ENCODE measurements around the gene COG1. TPM values are rescaled to one million over a fixed set of nuclear protein-coding genes. Genes with fewer than 3 reads are reported as not detected.
"Not testable (repeated sequence)": the region's sequence is repeated elsewhere in the genome, so short reads cannot be mapped to it uniquely, and the experiment has no call there.

The COG1 gene
- 10 to 100 TPM; 27.4 to 28.0 TPM for total RNA-seq

- Mint-ChIP-seq H3K36me3 (peaks cover 10% of the 10 kb centered on the region), H3K27ac (peak within 1 kb of the TSS; percentile 90 to 92), H3K27me3 (no peaks in the 10 kb centered on the region)
Observed at GRCh38 chr17:73192894-73193701, at the start of gene COG1. COG1 (plus strand) TSS chr17:73193055; CDS start chr17:73193070, 15 bp downstream.

DNA sequence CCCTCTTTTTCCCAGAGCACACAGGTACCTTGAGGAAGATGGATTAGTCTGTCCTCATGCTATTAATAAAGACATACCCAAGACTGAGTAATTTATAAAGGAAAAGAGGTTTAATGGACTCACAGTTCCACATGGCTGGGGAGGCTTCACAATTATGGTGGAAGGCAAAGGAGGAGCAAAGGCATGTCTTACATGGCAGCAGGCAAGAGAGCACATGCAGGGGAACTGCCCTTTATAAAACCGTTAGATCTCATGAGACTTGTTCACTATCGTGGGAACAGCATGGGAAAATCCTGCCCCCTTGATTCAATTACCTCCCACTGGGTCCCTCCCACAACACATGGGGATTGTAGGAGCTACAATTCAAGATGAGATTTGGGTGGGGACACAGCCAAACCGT lies 48.6 kb upstream of the COG1 start:
- not testable (repeated sequence) for H3K9me3 Mint-ChIP-seq; H3K27ac Mint-ChIP-seq; H3K36me3 Mint-ChIP-seq; DNase-seq (ENCODE audit: low spot score); H3K4me3 Mint-ChIP-seq; ATAC-seq
- peaks cover 11 to 18% of the 10 kb centered on the region in 2 donors for H3K4me1 Mint-ChIP-seq (ENCODE audit: low read depth in 2 of 2)
- H3K27me3 Mint-ChIP-seq, result peaks cover 0 to 12% of the 10 kb centered on the region in 2 donors

More at GRCh38 chr17:73192894-73193701, at the start of gene COG1:
- Mint-ChIP-seq H3K4me3 (peak within 1 kb of the TSS; percentile 95), H3K4me1 (ENCODE audit: low read depth in 2 of 2) (peaks cover 17 to 18% of the 10 kb centered on the region in 2 donors), H3K9me3 (no peaks in the 10 kb centered on the region)
- DNase-seq (ENCODE audit: low spot score), result peak; percentile 85
- peak; percentile 89 to 93 for ATAC-seq

DNA sequence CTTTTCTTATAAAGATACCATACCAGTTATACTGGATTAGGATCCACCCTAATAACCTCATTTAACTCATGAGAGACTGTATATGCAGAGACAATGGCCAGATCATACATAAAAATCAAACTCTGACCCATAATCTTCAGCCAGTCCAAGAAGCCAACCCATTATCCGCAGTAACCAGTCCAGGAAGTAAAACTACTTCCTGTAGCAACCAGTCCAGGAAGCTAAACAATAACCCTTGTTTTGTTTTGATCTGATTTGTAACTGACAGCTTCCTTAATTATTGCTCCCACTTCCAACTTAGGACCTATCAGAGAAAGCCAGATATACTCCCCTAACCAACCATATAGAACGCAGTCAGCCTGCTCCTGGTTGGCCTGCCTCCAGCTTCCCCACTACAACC lies 47.2 kb upstream of the COG1 start:
- peaks cover 5% of the 10 kb centered on the region for H3K36me3 Mint-ChIP-seq
- no peak overlapping the region for H3K4me3 Mint-ChIP-seq
- no peak overlapping the region for H3K27ac Mint-ChIP-seq
- no peak for DNase-seq (ENCODE audit: low spot score)
- H3K4me1 Mint-ChIP-seq (ENCODE audit: low read depth in 2 of 2), result peaks cover 11 to 18% of the 10 kb centered on the region in 2 donors
- peaks cover 0 to 9% of the 10 kb centered on the region in 2 donors for H3K27me3 Mint-ChIP-seq
- ATAC-seq, result no peak
- H3K9me3 Mint-ChIP-seq, result peaks cover 7% of the 10 kb centered on the region

- not testable (repeated sequence) for H3K9me3 Mint-ChIP-seq; ATAC-seq; H3K27me3 Mint-ChIP-seq; DNase-seq (ENCODE audit: low spot score); H3K36me3 Mint-ChIP-seq
- H3K27ac Mint-ChIP-seq, result peak overlapping the region in 1 of 2 donors; percentile 59
- H3K4me3 Mint-ChIP-seq, result peak overlapping the region; percentile 34
- H3K4me1 Mint-ChIP-seq (ENCODE audit: low read depth in 2 of 2), result peaks cover 8 to 18% of the 10 kb centered on the region in 2 donors
Observed at GRCh38 chr17:73147791-73148190, 45.1 kb upstream of the COG1 start.

DNA sequence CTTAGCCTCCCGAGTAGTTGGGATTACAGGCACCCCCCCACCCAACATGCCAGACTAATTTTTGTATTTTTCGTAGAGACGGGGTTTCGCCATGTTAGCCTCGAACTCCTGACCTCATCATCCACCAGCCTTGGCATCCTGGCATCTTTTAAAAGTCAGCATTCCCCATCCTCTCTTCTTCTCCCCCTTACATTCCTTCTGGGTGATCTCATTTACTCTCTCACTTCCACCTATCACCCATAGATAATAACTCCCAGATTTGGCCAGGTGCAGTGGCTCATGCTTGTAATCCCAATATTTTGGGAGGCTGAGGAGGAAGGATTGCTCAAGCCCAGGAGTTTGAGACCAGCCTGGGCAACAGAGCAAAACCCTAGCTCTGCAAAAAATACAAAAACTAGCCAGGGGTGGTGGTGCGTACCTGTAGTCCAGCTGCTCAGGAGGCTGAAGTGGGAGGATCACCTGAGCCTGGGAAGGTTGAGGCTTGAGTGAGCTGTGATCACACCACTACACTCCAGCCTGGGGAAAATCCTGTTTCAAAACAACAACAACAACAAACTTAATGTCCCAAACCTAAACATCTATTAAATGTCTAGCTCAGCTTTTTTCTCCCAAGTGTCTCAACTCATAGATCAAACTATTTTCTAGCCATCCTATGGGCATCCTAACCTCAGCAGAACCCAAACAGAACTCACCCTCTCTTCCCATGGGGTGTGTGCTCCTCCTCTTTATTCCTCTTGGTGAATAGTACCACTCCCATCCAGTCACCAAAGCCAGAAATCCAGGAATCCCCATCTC lies 44.1 kb upstream of the COG1 start:
- Mint-ChIP-seq H3K9me3 (peaks cover 7% of the 10 kb centered on the region), H3K27ac (peak overlapping the region; percentile 42 to 59), H3K4me3 (no peak overlapping the region), H3K27me3 (peaks cover 0 to 10% of the 10 kb centered on the region in 2 donors), H3K4me1 (ENCODE audit: low read depth in 2 of 2) (peaks cover 0 to 11% of the 10 kb centered on the region in 2 donors), H3K36me3 (peaks cover 5% of the 10 kb centered on the region)
- DNase-seq (ENCODE audit: low spot score) (no peak), ATAC-seq (no peak)

GRCh38 chr17:73150622-73151300 lies 42.1 kb upstream of the COG1 start:
- H3K4me1 Mint-ChIP-seq (ENCODE audit: low read depth in 2 of 2), result peaks cover 0 to 11% of the 10 kb centered on the region in 2 donors
- not testable (repeated sequence) for DNase-seq (ENCODE audit: low spot score); H3K4me3 Mint-ChIP-seq; ATAC-seq; H3K9me3 Mint-ChIP-seq; H3K27ac Mint-ChIP-seq; H3K36me3 Mint-ChIP-seq
- peaks cover 0 to 16% of the 10 kb centered on the region in 2 donors for H3K27me3 Mint-ChIP-seq

DNA sequence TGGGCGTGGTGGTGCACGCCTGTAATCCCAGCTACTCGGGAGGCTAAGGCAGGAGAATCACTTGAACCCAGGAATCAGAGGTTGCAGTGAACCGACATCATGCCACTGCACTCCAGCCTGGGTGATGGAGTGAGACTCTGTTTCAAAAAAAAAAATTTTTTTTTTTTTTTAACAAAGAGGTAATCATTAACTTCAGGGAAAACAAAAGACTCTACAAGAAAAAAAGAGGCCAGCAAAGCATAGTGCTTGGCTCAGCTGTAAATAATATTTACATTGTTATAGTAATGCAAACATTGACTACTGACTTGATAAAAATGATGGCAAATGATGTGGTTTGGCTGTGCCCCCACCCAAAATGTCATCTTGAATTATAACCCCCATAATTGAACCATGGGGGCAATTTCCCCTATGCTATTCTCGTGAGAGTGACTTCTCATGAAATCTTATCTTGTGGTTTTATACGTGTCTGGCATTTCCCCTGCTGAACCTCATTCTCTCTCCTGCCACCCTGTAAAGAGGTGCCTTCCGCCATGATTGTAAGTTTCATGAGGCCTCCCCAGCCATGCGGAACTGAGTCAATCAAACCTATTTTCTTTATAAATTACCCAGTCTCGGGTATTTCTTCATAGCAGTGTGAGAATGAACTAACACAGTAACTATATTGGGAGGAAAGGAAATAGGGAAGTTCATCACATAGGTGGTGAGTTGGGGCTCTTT lies 40.8 kb upstream of the COG1 start:
- H3K9me3 Mint-ChIP-seq, result no peaks in the 10 kb centered on the region
- H3K4me1 Mint-ChIP-seq (ENCODE audit: low read depth in 2 of 2), result peaks cover 0 to 11% of the 10 kb centered on the region in 2 donors
- ATAC-seq, result no peak
- H3K36me3 Mint-ChIP-seq, result no peaks in the 10 kb centered on the region
- no peak overlapping the region for H3K4me3 Mint-ChIP-seq
- peaks cover 0 to 18% of the 10 kb centered on the region in 2 donors for H3K27me3 Mint-ChIP-seq
- no peak for DNase-seq (ENCODE audit: low spot score)
- no peak overlapping the region for H3K27ac Mint-ChIP-seq

DNA sequence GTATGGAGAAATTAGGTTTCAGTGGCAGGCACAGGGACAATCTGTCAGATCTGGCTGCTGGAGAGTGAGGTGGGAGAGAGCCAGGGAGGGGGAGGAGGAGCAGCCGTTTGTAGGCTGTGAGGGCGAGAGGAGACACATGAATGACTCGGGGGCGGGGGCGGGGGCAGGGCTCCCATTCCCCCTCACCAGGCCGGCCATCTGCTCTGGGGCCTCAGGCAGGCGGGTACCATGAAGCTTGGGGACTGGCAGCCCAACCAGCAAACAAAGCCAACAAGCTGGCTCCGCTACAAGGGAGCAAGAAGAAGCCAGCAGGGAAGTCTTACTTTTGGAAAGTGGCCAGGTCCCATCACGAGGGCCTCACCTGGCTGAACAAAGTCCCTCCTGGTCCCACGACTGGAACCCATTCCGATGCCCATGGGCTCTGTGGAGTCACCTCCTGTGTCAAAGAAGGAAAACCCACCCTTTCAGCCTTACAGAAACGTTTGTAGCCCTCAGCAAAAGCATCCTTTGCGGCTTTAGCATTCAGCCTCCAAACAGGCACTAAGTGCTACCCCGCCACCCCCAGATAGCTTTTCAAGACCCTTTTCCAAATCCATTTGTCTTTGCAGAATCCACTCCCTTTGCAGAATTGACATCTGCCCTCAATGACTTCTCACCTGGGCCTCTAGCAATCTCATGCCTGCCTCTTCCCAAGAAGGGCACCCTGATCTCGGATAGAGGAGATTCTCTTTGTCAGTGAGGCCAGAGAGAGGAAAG lies 37.3 kb upstream of the COG1 start:
- H3K27ac Mint-ChIP-seq, result no peak overlapping the region
- H3K9me3 Mint-ChIP-seq, result no peaks in the 10 kb centered on the region
- ATAC-seq (no peak), DNase-seq (ENCODE audit: low spot score) (no peak)
- H3K4me3 Mint-ChIP-seq, result no peak overlapping the region
- H3K4me1 Mint-ChIP-seq (ENCODE audit: low read depth in 2 of 2), result peaks cover 0 to 4% of the 10 kb centered on the region in 2 donors
- H3K36me3 Mint-ChIP-seq, result no peaks in the 10 kb centered on the region
- H3K27me3 Mint-ChIP-seq, result peaks cover 6 to 19% of the 10 kb centered on the region in 2 donors

DNA sequence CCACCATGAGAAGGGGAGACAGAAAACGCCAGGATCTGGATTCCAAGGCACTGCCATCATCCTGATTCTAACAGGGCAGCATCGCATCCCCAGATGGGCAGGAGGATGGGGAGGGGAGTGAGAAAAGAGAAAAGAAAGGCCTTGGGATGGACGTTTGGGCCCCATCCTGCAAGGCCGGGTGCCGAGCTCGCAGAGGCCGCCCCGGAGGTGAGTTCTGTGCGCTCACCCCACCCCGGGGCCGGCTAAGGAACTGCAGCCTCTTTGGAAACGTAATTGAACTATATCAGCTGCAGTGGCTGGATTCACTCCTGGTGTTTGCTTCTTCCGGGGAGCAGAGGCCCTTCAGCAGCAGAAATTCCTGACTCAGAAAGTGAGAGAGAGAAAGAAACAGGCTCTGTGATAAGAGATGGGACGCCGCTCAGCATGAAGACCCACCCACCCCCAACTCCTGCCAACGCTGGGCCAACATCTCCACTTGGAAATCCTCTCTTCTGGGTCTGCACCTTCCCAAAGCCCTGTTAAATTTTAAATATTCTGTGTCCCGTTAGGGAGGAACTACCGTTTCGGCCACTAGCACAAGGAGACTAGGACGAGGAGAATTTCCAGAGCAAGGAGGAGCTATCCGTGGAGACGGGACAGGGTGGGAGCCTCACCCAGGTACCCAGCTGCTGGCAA lies 36.6 kb upstream of the COG1 start:
- Mint-ChIP-seq H3K27me3 (peaks cover 6 to 23% of the 10 kb centered on the region in 2 donors), H3K9me3 (no peaks in the 10 kb centered on the region), H3K36me3 (no peaks in the 10 kb centered on the region), H3K27ac (no peak overlapping the region), H3K4me1 (ENCODE audit: low read depth in 2 of 2) (peaks cover 0 to 4% of the 10 kb centered on the region in 2 donors), H3K4me3 (no peak overlapping the region)
- DNase-seq (ENCODE audit: low spot score) (peak; percentile 70), ATAC-seq (peak; percentile 70 to 79)

DNA sequence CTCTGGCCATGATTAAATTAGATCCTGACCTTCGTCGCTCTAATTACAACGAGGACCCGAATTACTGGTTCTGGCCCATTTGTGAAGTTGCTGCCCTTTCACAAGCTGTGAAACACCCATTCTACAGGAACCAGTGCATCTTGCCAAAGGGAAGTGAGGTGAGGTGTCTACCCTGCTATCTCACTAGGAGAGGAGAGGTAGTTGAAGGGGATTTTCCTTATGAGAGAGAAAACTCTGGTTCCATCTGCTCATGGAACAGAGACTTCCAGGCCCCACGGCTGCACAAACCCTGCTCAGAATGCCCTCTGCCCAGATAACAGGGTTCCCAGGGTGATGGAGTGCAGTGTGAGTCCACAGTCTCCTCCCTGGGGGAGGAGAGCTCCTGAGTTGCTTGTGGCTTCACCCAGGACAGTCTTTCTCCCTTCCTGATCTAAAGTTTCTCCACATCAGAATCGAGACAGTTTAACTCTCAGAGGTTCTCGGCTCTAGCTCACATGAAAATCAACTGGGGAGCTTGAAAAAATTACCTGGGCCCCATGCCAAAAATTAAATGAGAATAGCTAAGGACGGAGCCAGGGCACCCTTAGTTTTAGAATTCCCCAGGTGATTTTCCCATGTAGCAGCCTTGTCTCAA lies 35.9 kb upstream of the COG1 start:
- Mint-ChIP-seq H3K36me3 (no peaks in the 10 kb centered on the region), H3K4me1 (ENCODE audit: low read depth in 2 of 2) (peaks cover 0 to 4% of the 10 kb centered on the region in 2 donors), H3K27ac (no peak overlapping the region), H3K9me3 (no peaks in the 10 kb centered on the region), H3K4me3 (no peak overlapping the region), H3K27me3 (peaks cover 6 to 23% of the 10 kb centered on the region in 2 donors)
- ATAC-seq (no peak), DNase-seq (ENCODE audit: low spot score) (no peak)

DNA sequence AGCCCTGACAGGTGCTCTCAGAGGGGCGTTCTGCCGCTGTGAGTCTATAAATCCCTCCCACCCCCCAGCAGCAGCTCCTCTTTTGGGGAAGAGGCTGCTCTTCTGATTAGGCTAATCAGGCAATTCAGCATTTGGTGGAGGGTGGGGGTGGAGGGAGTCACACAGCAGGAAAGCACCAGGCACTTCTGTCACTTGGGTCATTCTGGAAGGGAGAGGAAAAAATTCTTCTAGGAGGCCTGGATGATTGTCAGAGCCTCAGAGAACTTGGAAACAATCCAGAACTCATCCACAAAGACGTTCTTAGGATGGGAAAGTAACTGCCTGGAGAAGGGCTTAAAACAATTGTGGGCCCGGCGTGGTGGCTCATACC lies 35.3 kb upstream of the COG1 start:
- Mint-ChIP-seq H3K27me3 (peaks cover 8 to 24% of the 10 kb centered on the region in 2 donors), H3K9me3 (no peaks in the 10 kb centered on the region), H3K4me3 (no peak overlapping the region), H3K27ac (no peak overlapping the region), H3K36me3 (no peaks in the 10 kb centered on the region), H3K4me1 (ENCODE audit: low read depth in 2 of 2) (peaks cover 0 to under 1% of the 10 kb centered on the region in 2 donors)
- ATAC-seq (no peak), DNase-seq (ENCODE audit: low spot score) (no peak)

- H3K4me1 Mint-ChIP-seq (ENCODE audit: low read depth in 2 of 2), result no peaks in the 10 kb centered on the region
- H3K9me3 Mint-ChIP-seq, result no peaks in the 10 kb centered on the region
- DNase-seq (ENCODE audit: low spot score), result no peak
- no peak for ATAC-seq
- no peak overlapping the region for H3K4me3 Mint-ChIP-seq
- H3K27ac Mint-ChIP-seq, result no peak overlapping the region
- H3K27me3 Mint-ChIP-seq, result peaks cover 14 to 30% of the 10 kb centered on the region in 2 donors
- no peaks in the 10 kb centered on the region for H3K36me3 Mint-ChIP-seq
Observed at GRCh38 chr17:73158133-73158532, 34.7 kb upstream of the COG1 start.

All from natural killer cell treated with Interleukin-12 subunit alpha and Interleukin-12 subunit beta and Interleukin-15 and Interleukin-18, amount 100 ng/mL, for 72 hours (primary cell).